Activated CD4-positive, alpha-beta T cell treated with anti-CD3 and anti-CD28 coated beads for 4 hours (primary cell): ENCODE results near the gene MR1.
"Not testable (repeated sequence)": the region's sequence is repeated elsewhere in the genome, so short reads cannot be mapped to it uniquely, and the experiment has no call there.

Experiments used
- DNase-seq, 2 donors: peaks; one replicate each; pipeline ENCODE4 v3.0.0-alpha.2; 2020

MR1 gene

DNA sequence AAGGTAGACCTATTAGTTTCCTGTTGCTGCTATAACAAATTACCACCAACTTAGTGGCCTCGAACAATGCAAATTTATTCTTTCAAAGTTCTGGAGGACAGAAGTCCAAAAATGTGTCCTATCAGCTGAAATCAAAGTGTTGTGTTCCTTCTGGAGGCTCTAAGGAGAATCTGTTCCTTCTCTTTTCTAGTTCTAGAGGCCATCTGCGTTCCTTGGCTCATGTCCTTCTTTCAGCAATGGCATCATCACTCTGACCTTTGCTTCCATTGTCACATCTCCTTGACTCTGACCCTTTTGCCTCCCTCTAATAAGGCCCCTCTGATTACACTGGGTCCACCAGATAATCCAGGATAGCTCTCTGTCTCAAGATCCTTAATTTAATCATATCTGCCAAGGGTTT, 1.2 kb upstream of the MR1 start:
- DNase-seq: no peak

DNA sequence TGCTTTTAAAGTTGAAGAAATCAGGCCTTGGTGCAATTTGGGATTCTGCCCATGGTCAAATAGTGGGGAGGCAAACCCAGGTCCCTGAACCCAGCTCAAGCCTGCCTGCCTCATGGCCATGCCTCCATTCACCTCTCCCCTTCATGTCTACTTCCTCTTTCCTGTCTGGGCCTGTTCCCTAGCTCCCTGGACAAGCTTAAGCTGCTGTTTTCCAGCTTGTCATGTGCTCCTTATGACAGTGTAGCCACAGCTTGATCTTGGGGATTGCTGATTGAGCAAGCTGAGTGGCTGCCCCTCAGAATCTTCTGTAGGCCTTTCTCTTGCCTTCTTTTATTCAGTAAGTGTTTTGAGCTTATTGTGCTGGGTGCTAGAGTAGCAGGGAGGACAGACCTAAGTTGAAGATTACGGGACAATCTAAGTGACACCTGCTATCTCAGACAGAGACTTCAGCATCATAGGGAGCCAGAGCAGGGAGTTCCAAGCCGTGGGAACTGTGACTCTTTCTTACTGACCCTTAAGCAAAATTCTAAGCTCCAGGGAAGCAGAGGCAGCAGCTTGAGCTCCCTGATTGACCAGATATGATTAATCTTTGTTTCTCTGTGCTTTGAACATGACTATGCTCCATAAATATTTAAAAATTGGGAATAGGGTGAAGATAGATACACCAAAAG, 520 bp upstream of the MR1 start:
- peak; percentile 11 to 23 for DNase-seq

DNA sequence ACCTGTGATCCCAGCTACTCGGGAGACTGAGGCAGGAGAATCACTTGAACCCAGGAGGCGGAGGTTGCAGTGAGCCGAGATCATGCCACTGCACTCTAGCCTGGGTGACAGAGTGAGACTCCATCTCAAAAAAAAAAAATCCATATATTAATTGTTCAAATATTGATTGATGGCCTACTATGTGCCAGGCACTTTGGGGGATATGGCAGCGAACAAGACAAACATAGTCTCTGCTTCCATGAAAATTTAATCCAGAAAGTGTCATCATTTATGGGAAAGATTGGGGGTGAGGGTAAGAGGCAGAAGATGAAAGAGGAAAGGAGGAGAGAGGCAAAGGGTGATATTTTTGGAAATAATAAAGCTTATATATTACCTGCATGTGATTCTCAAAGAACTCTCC, 1.4 kb downstream of the MR1 start:
- DNase-seq: not testable (repeated sequence)

DNA sequence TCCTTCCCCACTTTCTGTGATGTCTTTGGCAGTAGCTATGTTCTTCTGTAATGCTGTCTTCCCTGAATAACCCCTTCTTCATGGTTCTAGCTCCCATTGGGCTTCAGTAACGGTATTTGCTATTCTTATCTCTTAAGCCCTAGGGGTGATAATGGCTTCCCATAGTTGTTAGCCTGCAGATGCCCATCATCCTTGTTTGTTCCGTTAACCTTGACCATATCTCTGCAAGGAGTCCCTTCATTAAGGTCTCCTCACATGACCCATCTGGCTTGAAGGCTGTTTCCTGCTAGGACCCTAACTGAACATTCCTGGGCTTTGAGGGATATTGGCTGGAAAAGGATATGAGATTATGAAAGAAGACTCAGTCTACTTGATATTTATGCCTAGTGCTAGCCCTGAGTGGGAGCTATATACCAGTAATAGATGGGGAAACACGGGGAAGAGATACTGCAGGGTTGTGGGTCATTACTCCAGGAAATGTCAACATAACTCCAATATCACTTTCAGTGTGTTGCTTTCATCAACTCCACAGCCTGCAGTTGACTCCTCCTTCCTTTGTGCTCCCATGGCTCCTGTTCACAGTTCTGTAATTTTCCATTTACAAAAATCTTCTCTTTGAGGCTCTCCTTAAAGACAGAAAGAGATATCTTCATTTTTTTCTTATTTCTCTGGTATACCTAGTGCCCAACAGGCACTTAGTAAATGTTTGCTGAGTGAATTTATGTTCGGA, 2.5 kb downstream of the MR1 start:
- no peak for DNase-seq

DNA sequence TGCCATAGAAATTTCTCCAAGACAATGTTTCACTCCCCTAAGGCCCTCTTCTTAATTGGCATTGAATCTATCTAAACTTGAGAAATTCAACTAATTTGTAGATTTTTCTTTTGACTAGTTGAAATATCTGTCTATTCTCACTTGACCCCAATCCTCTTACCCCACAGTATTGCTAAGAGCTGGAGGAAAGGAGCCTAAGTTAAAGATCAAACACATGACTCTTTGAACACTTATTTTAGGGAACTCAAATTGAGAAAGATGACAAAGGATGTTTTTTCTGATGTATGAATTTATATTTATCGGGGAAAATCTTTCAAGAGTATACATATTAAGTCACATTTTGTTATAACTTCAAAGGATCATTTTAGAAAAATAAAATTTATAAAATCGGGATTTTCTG, 3.6 kb downstream of the MR1 start:
- no peak for DNase-seq

DNA sequence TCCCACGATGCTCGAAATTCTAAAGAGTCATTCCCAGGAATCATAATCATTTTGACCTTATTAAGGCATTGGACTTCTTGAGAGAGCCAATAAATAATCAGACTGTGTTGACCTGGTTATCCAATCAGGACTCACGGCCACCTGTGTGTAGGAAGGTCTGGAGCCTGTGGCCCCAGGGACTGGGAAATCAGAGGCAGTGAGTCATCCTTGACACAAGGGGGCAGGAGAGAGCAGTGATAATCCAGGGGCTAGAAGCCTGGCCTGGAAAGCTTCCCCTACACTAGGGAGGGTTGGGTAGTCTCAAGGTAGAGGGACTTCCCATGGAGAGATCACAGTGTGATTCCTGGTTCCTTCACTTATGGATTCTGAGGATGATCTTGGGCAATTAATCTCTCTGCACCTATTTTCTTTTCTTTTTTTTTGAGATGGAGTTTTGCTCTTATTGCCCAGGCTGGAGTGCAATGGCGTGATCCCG, 4.7 kb downstream of the MR1 start:
- peak; percentile 52 to 68 for DNase-seq

DNA sequence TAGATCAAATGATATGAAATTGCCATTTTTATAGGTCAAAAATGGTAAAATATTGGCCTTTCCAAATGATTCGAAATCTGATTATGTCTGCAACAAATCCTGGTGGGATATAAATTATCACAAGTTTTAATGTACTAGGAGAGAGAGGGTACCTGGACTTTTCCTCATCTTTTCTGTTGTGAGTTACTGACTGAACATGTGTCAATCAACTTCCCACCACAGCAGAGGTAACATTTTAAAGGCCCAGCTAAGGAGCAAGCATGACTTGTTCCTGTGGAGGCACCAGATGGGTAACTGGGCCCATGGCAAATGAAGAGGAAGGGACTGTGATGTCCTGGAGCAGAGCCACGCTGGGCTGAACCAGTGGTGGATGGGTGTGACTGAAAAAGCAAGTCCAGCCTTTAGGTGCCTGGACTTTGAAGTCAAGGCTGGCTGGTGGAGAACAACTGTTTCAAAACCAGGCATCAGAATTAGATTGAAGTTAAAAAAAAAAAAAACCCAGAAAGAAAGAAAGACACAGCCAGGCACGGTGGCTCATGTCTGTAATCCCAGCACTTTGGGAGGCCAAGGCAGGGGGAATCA, 6.6 kb downstream of the MR1 start:
- no peak for DNase-seq

DNA sequence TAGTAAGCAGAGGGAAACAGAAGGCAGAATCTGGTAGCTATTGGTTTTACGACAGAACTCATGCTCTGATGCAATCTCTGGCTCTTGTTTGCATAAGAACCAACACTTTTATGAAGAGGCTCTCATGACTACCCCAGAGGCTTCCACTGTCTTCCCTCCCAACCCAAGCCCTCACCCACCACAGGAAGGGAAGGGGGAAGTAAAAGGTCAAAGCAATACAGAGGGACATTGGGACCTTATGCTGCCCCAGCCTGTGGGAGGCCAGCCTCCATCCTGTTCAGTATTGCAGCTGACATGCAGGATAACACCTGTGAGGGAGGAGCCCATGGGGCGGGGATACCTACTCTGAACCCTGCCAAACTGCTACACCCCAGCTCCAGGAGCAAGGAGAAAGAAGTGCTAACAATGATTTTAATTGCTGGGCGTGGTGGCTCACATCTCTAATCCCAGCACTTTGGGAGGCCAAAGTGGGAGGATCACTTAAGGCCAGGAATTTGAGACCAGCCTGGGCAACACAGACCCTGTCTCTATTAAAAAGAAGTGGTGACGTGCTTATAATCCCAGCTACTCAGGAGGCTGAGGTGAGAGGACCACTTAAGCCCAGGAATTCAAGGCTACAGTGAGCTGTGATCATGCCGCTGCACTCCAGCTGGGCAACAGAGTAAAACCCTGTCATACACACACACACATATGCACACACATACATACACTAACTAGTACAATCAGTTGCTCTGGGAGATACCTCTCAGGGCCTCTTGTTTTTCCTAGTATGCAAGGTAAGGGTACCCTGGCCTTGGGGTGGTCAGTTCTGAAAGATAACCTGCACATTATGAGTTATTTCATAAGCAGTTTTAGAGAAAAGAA, 9.5 kb downstream of the MR1 start:
- no peak for DNase-seq

DNA sequence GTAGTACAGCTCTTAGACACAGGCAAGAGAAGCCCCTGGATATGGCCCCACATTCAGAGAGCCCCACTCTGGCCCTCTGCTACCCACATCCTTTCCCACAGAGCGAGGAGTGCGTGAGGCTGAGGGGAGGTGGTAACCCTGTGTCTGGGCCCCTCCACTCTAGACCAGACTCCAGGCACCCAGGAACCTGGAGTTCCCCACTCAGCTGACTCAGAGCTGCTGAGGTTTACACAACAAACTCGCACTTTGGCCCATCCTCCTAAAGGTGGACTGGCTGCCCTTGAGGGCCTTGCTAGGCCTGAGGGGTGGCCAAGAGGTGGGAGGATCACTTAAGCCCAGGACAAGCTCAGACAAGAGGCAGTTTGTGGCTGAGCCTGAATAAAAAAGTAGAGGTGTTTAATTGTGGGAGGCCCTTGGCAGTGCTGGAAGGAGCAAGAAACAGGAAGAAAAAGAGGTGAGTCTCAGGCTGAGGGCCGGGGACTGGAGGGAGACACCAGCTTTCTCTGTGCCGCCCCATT, 10.7 kb downstream of the MR1 start:
- peak in 1 of 2 donors; percentile 23 for DNase-seq

DNA sequence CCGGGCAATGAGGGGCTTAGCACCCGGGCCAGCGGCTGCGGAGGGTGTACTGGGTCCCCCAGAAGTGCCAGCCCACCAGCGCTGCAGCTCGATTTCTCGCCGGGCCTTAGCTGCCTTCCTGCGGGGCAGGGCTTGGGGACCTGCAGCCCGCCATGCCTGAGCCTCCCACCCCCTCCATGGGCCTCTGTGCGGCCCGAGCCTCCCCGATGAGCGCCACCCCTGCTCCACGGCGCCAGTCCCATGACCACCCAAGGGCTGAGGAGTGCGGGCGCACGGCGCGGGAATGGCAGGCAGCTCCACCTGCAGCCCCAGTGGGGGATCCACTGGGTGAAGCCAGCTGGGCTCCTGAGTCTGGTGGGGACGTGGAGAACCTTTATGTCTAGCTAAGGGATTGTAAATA, 12.2 kb downstream of the MR1 start:
- DNase-seq: not testable (repeated sequence)

DNA sequence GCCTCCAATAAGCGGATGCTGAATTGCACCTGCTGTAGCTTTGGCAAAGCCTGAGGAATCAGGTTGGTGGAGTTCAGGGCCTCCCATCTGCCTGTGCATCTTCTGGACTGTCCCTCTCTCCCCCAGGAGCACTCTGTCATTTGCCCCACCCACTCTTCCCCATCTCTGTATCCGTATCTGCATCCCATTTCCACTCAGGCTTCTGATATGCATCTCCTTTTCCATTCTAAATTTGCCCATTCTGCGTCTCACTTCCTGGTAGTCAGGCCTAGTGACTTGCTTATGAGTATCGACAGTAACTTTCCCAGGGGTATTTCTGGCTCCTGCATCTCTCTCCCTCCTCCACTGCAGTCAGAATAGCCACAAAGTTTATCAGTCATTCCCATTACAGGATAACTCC, 15.6 kb downstream of the MR1 start:
- DNase-seq: no peak

DNA sequence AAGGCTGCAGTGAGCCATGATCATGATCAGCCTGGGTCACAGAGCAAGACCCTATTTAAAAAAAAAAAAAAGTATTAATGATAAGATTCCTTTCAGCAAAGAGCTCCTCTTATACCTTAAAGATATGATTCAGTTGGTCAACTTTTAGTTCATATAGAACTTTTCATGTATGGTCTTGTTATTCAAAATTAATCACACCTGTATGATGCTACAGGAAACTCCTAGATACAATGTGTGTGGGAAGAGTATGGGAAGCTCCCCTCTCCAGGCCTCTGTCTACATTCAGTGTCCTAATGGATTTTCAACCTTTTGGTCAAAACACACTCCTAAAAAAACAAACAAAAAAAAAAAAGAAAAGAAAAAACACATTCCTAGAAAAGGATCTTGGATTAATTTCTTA, 17.1 kb downstream of the MR1 start:
- DNase-seq: no peak

DNA sequence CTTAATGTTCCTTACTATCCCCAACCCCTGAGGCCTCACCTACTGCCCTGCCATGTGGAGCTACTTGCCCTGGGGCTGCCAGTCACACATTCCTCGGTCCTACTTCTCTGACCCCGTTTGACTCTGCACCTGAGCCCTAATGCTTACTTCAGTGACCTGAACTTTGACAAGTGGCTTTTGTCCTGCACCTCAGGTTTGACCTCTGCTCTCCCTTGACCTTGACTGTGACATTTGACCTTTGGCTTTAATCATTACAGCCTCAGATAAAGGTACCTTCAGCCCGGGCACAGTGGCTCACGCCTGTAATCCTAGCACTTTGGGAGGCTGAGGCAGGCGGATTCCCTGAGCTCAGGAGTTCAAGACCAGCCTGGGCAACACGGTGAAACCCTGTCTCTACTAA, 22.8 kb downstream of the MR1 start:
- no peak for DNase-seq

DNA sequence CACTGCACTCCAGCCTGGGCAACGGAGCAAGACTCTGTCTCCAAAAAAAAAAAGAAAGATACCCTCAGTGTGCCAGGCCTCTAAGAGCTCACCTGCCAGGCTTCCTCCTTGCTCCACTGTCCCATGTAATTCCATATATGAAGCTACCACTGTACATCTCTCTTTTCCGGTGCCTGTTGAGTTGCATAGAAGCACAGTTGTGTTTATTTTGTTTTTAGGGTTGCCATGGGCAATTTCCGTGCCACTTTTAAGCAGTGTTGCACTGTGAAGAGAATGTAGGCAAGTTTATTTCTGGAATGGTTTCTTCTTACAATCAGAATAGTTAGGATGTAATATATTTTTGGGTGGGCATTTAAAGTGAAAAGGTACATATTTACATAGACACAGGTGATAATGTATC, 23.3 kb downstream of the MR1 start:
- DNase-seq: no peak

DNA sequence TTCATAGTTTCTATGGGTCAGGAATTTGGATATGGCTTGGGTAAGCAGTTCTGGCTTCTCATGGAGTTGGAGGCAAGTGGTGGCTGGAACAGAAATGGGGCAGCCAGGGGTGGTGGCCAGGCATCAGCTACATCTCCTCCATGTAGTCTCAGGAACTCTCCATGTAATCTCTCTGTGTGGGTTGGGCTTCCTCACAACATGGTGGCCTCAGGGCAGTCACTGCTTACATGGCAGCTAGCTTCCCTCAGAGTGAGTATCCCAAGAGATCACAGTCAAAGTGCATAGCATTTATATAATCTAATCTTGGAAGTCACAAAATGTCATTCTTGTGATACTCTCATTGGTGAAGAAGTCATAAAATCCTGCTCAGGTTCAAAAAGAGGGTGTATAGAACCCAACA, 25.7 kb downstream of the MR1 start:
- DNase-seq: no peak

DNA sequence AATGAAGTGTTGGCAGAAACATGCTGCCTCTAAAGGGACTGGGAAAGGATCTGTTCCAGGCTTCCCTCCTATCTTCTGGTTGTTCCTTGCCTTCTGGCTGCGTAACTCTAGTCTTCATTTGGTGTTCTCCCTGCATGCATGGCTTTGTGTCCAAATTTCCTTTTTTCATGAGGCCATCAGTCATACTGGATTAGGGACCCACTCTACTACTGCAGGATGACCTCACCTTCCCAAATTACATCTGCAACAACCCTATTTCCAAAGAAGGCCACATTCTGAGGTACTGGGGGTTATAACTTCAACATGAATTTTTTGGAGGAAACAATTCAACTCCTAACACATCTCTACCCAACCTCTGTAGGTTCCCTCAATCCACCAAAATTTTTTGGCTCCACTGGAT, 26.3 kb downstream of the MR1 start:
- DNase-seq: no peak

DNA sequence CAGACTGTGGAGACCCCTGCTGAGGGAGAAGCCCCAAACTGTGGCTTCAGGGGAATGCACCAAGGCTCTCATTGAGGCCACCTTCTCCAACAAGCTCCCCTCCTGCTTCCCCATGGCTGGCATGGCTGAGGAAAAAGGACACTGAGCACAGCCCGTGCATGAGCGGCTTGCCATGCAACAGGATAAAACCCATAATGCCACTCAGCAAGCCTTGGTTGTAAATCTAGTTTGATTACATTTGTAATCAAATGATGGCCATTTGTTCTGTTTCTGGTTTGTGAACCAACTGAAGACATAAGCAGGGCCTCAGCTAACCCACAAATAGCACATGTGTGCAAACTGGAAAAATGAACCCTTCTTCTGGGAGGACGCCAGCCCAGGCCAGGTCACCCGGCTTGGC, 27.2 kb downstream of the MR1 start:
- not testable (repeated sequence) for DNase-seq

DNA sequence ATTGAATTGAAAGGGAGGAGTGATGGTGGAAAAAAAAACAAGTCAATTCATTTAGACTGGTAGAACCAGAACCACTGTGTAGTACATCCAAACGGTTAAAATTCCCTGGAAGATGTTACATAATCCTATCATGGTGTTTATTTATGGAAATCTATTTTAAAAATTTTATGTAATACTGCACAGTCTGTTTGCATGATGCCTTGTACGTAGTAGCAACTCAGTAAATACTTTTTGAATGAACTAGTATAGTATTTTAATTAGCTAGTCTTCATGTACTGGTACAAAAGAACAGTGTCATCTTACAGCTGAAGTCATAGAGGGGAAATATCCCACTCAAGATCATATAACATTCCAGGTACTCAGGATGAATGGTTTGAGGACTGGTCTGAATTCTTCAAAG, 27.7 kb downstream of the MR1 start:
- no peak for DNase-seq

DNA sequence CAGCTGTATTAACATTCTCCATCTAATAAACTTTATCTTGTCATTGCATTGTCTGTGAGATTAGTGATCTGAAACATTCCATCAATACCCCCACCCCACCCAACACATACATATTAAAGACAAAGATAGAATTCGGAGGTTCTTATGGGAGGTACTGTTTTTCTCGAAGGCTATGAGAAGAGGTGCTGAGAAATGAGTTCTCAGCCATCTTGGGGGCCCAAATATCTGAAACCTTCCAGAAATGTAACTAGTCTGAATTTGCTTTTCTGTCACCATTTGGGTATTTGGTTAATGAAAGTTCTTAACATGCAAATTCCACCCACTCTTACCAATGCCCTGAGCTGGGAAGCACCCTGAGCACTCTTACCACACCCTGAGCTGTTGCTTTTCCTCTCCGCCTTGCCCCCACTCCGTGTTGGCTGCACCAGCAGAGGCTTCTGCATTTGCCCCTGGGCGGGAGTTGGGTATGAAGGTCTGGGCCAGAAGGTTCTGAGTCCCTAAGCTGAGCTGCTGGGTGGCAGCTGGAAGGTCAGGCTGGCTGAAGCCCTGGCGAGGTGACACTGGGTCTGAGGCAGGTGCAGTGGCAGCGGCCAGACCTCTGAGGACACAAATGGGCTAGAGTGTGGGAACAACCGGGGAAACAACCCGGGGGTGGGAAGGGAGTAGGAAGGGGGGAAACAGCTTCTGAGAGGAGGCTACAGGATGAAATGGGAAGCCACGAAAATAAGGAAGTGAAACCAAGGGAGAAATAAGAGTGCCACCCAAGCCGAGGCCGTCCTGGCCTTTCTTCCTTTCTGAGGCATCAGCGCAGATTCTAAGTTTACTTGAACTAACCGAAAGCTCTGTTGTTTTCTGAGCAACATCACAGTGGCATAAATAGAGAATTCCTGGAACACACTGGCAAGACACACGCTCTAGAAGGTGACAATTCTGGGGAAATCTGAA, 28.4 kb downstream of the MR1 start:
- peak; percentile 16 to 17 for DNase-seq

DNA sequence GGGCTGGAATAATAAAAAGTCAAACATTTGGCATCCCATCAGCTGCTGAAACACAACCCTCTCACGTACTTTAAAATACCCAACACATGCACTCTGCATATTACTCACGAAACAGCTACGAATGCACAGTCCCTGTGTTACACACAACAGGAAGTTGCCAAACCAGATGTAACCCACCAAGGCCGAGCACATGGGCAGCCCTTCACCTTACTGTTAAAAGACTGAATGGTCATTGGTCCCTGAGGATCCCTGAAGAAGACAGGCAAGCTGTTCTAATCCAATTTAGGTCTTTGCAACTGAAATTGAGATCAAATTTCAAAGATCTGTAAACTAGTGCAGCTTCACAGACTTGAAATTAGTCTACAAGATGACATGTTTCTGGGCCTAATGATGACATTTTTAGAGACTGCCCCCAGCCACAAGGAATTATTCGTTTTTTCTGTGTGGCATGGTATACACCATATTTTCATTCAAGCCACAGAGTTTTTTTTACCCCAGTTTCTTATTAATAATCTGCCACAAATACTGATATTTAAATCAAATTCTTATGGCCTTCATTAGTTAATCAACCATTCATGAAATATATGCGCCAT, 29.1 kb downstream of the MR1 start:
- DNase-seq: peak; percentile 9 to 15

DNA sequence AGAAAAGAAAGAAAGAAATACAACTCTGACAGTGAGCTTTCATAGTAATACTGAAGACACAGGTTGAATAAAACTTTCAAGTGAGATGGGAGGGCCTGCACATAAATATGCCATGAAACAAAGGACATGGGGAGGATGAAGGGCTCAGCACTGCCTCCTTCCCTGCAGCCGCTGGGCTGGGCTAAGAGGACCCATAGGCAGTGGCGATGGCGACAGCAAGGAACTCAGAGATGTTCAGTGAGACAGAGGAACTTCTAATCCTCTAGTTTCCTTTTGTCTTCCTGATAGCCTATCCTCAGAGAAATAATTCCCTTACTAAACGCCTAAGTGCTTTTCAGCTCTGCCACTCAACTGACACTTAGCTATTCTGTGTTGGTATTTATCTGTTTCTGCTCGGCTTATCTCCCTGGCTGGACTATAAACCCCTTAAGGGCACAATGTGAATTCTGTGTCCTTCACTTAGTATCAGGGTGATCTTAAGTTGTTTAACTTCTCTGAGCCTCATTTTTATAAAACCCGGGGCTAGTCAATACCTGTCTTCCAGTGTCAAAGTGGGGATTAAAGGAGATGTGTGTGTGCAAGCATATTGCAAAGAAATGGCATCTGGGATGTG, 30.3 kb downstream of the MR1 start:
- no peak for DNase-seq
